ENCODE data around the gene SERINC4.
A peak's percentile ranks its signal among the peaks of the same experiment; 100 is the strongest.

The SERINC4 gene

GRCh38 chr15:43776718-43777266 is 23.2 kb downstream of the SERINC4 start, which contains the start of gene ELL3:
Gene ELL3, minus strand, starts transcription at chr15:43776966. Its CDS starts 65 bp downstream, at chr15:43776901.
- peak within 1 kb of the TSS; percentile 95 for H3K4me2 ChIP-seq (ENCODE audit: low read length, poor library complexity, severe bottlenecking)
- H3K14ac ChIP-seq (ENCODE audit: low read length in 2 of 2): peak within 1 kb of the TSS in 1 of 2 experiments; percentile 94
- H2AK5ac ChIP-seq (ENCODE audit: low read length, severe bottlenecking): no peak within 1 kb of the TSS
- H2BK120ac ChIP-seq (ENCODE audit: low read depth, low read length): no peak within 1 kb of the TSS
- peak within 1 kb of the TSS; percentile 36 for H2BK15ac ChIP-seq (ENCODE audit: low read depth, poor library complexity, severe bottlenecking)
- H3K23ac ChIP-seq (ENCODE audit: low read length in 2 of 2): peak within 1 kb of the TSS in 1 of 2 experiments; percentile 75
- peak within 1 kb of the TSS; percentile 34 for H3K27ac ChIP-seq (ENCODE audit: low read length, poor library complexity, severe bottlenecking)
- H4K91ac ChIP-seq (ENCODE audit: low read length): no peak within 1 kb of the TSS
- H3K9ac ChIP-seq (ENCODE audit: low read length): peak within 1 kb of the TSS; percentile 86
- peak within 1 kb of the TSS; percentile 30 to 86 for H2BK12ac ChIP-seq (ENCODE audit: low read length in 2 of 2)
- DNase-seq: no peak
- H3K4me1 ChIP-seq (ENCODE audit: control insufficient read depth, insufficient read depth, low read depth, low read length): peaks cover 14% of the 10 kb centered on the region
- peak within 1 kb of the TSS; percentile 60 to 91 for H3K18ac ChIP-seq (ENCODE audit: low read depth in 1 of 2, low read length in 2 of 2)
- H3K9me3 ChIP-seq (ENCODE audit: control insufficient read depth, low read length): no peaks in the 10 kb centered on the region
- peak within 1 kb of the TSS; percentile 87 for H4K8ac ChIP-seq (ENCODE audit: low read length)
- peaks cover 12 to 27% of the 10 kb centered on the region in 2 experiments for H3K36me3 ChIP-seq (ENCODE audit: control insufficient read depth in 1 of 2, insufficient read depth in 2 of 2, low read depth in 1 of 2, low read length in 2 of 2)
- no peaks in the 10 kb centered on the region for H3K27me3 ChIP-seq (ENCODE audit: control insufficient read depth in 1 of 2, insufficient read depth in 1 of 2, low read length in 2 of 2)
- no peaks in the 10 kb centered on the region for H3K79me1 ChIP-seq (replicated peaks; ENCODE audit: low read length, poor library complexity, severe bottlenecking)
- peak within 1 kb of the TSS in 1 of 2 experiments; percentile 67 for H3K4ac ChIP-seq (ENCODE audit: low read depth in 1 of 2, low read length in 2 of 2)
- peak within 1 kb of the TSS; percentile 56 to 87 for H3K4me3 ChIP-seq (ENCODE audit: insufficient read depth in 1 of 2, low read depth in 1 of 2, low read length in 2 of 2)
- no peak within 1 kb of the TSS for H2BK5ac ChIP-seq (ENCODE audit: low read depth, low read length, poor library complexity, severe bottlenecking)
- under 1% methylated on average over 38 of the region's 41 CpGs for WGBS
- H2AFZ ChIP-seq (ENCODE audit: low read depth, low read length): peak within 1 kb of the TSS; percentile 32

GRCh38 chr15:43776101-43776717 is 23.8 kb downstream of the SERINC4 start:
- peak overlapping the region; percentile 32 for H2AFZ ChIP-seq (ENCODE audit: low read depth, low read length)
- no peak overlapping the region for H2BK120ac ChIP-seq (ENCODE audit: low read depth, low read length)
- peaks cover 14 to 32% of the 10 kb centered on the region in 2 experiments for H3K36me3 ChIP-seq (ENCODE audit: control insufficient read depth in 1 of 2, insufficient read depth in 2 of 2, low read depth in 1 of 2, low read length in 2 of 2)
- no peak overlapping the region for H2AK5ac ChIP-seq (ENCODE audit: low read length, severe bottlenecking)
- WGBS: 11% methylated on average over 26 of the region's 35 CpGs
- peak overlapping the region in 1 of 2 experiments; percentile 79 for H3K18ac ChIP-seq (ENCODE audit: low read depth in 1 of 2, low read length in 2 of 2)
- peak overlapping the region in 1 of 2 experiments; percentile 73 for H3K14ac ChIP-seq (ENCODE audit: low read length in 2 of 2)
- no peaks in the 10 kb centered on the region for H3K27me3 ChIP-seq (ENCODE audit: control insufficient read depth in 1 of 2, insufficient read depth in 1 of 2, low read length in 2 of 2)
- H3K23ac ChIP-seq (ENCODE audit: low read length in 2 of 2): peak overlapping the region in 1 of 2 experiments; percentile 75
- no peak overlapping the region for H4K8ac ChIP-seq (ENCODE audit: low read length)
- H2BK12ac ChIP-seq (ENCODE audit: low read length in 2 of 2): peak overlapping the region in 1 of 2 experiments; percentile 32
- H3K4me1 ChIP-seq (ENCODE audit: control insufficient read depth, insufficient read depth, low read depth, low read length): peaks cover 14% of the 10 kb centered on the region
- peak overlapping the region; percentile 65 for H3K4me2 ChIP-seq (ENCODE audit: low read length, poor library complexity, severe bottlenecking)
- DNase-seq: no peak
- peaks cover 2% of the 10 kb centered on the region for H3K79me1 ChIP-seq (replicated peaks; ENCODE audit: low read length, poor library complexity, severe bottlenecking)
- H4K91ac ChIP-seq (ENCODE audit: low read length): no peak overlapping the region
- peak overlapping the region; percentile 74 for H3K9ac ChIP-seq (ENCODE audit: low read length)
- peak overlapping the region; percentile 56 to 87 for H3K4me3 ChIP-seq (ENCODE audit: insufficient read depth in 1 of 2, low read depth in 1 of 2, low read length in 2 of 2)
- no peak overlapping the region for H2BK15ac ChIP-seq (ENCODE audit: low read depth, poor library complexity, severe bottlenecking)
- H3K27ac ChIP-seq (ENCODE audit: low read length, poor library complexity, severe bottlenecking): no peak overlapping the region
- H2BK5ac ChIP-seq (ENCODE audit: low read depth, low read length, poor library complexity, severe bottlenecking): no peak overlapping the region
- H3K9me3 ChIP-seq (ENCODE audit: control insufficient read depth, low read length): no peaks in the 10 kb centered on the region
- H3K4ac ChIP-seq (ENCODE audit: low read depth in 1 of 2, low read length in 2 of 2): no peak overlapping the region

GRCh38 chr15:43775411-43775965 is 24.5 kb downstream of the SERINC4 start:
- Histone ChIP-seq H2BK5ac (ENCODE audit: low read depth, low read length, poor library complexity, severe bottlenecking) (no peak overlapping the region), H4K91ac (ENCODE audit: low read length) (no peak overlapping the region), H3K4me3 (ENCODE audit: insufficient read depth in 1 of 2, low read depth in 1 of 2, low read length in 2 of 2) (no peak overlapping the region), H2BK12ac (ENCODE audit: low read length in 2 of 2) (no peak overlapping the region), H3K4ac (ENCODE audit: low read depth in 1 of 2, low read length in 2 of 2) (no peak overlapping the region), H4K8ac (ENCODE audit: low read length) (no peak overlapping the region), H3K23ac (ENCODE audit: low read length in 2 of 2) (no peak overlapping the region), H2BK120ac (ENCODE audit: low read depth, low read length) (no peak overlapping the region), H3K4me1 (ENCODE audit: control insufficient read depth, insufficient read depth, low read depth, low read length) (peaks cover 14% of the 10 kb centered on the region), H3K9me3 (ENCODE audit: control insufficient read depth, low read length) (no peaks in the 10 kb centered on the region), H3K27me3 (ENCODE audit: control insufficient read depth in 1 of 2, insufficient read depth in 1 of 2, low read length in 2 of 2) (no peaks in the 10 kb centered on the region), H2BK15ac (ENCODE audit: low read depth, poor library complexity, severe bottlenecking) (no peak overlapping the region), H3K9ac (ENCODE audit: low read length) (no peak overlapping the region), H2AFZ (ENCODE audit: low read depth, low read length) (no peak overlapping the region), H3K79me1 (replicated peaks; ENCODE audit: low read length, poor library complexity, severe bottlenecking) (peaks cover 2% of the 10 kb centered on the region), H3K36me3 (ENCODE audit: control insufficient read depth in 1 of 2, insufficient read depth in 2 of 2, low read depth in 1 of 2, low read length in 2 of 2) (peaks cover 17 to 40% of the 10 kb centered on the region in 2 experiments), H3K4me2 (ENCODE audit: low read length, poor library complexity, severe bottlenecking) (no peak overlapping the region), H3K27ac (ENCODE audit: low read length, poor library complexity, severe bottlenecking) (no peak overlapping the region), H3K18ac (ENCODE audit: low read depth in 1 of 2, low read length in 2 of 2) (no peak overlapping the region), H2AK5ac (ENCODE audit: low read length, severe bottlenecking) (no peak overlapping the region), H3K14ac (ENCODE audit: low read length in 2 of 2) (no peak overlapping the region)
- peak; percentile 58 for DNase-seq
- 100% methylated on average over 1 of the region's 1 CpG for WGBS

GRCh38 chr15:43774062-43774461 is 26.0 kb downstream of the SERINC4 start:
- no peak overlapping the region for H3K9ac ChIP-seq (ENCODE audit: low read length)
- WGBS: 98% methylated on average over 4 of the region's 4 CpGs
- no peak overlapping the region for H4K8ac ChIP-seq (ENCODE audit: low read length)
- H3K27ac ChIP-seq (ENCODE audit: low read length, poor library complexity, severe bottlenecking): no peak overlapping the region
- H3K23ac ChIP-seq (ENCODE audit: low read length in 2 of 2): no peak overlapping the region
- no peak overlapping the region for H2BK12ac ChIP-seq (ENCODE audit: low read length in 2 of 2)
- H3K18ac ChIP-seq (ENCODE audit: low read depth in 1 of 2, low read length in 2 of 2): no peak overlapping the region
- no peaks in the 10 kb centered on the region for H3K27me3 ChIP-seq (ENCODE audit: control insufficient read depth in 1 of 2, insufficient read depth in 1 of 2, low read length in 2 of 2)
- H3K4me2 ChIP-seq (ENCODE audit: low read length, poor library complexity, severe bottlenecking): no peak overlapping the region
- H2BK15ac ChIP-seq (ENCODE audit: low read depth, poor library complexity, severe bottlenecking): no peak overlapping the region
- no peak overlapping the region for H2BK5ac ChIP-seq (ENCODE audit: low read depth, low read length, poor library complexity, severe bottlenecking)
- H4K91ac ChIP-seq (ENCODE audit: low read length): no peak overlapping the region
- no peaks in the 10 kb centered on the region for H3K9me3 ChIP-seq (ENCODE audit: control insufficient read depth, low read length)
- H3K4me3 ChIP-seq (ENCODE audit: insufficient read depth in 1 of 2, low read depth in 1 of 2, low read length in 2 of 2): no peak overlapping the region
- peaks cover 14% of the 10 kb centered on the region for H3K4me1 ChIP-seq (ENCODE audit: control insufficient read depth, insufficient read depth, low read depth, low read length)
- H3K36me3 ChIP-seq (ENCODE audit: control insufficient read depth in 1 of 2, insufficient read depth in 2 of 2, low read depth in 1 of 2, low read length in 2 of 2): peaks cover 18 to 54% of the 10 kb centered on the region in 2 experiments
- no peak overlapping the region for H2BK120ac ChIP-seq (ENCODE audit: low read depth, low read length)
- H3K4ac ChIP-seq (ENCODE audit: low read depth in 1 of 2, low read length in 2 of 2): no peak overlapping the region
- H2AFZ ChIP-seq (ENCODE audit: low read depth, low read length): no peak overlapping the region
- H2AK5ac ChIP-seq (ENCODE audit: low read length, severe bottlenecking): no peak overlapping the region
- no peak overlapping the region for H3K14ac ChIP-seq (ENCODE audit: low read length in 2 of 2)
- DNase-seq: no peak
- H3K79me1 ChIP-seq (replicated peaks; ENCODE audit: low read length, poor library complexity, severe bottlenecking): peaks cover 3% of the 10 kb centered on the region
